NOMO-1 treated with DMSO at 0.1 percent for 48 hours (cell line): ENCODE results near the gene CD8B.

Source experiments
- DNase-seq: peaks from one replicate; lab custom pipeline; 2025; ENCODE audit not compliant: unreplicated experiment; lab: John Stamatoyannopoulos, UW

CD8B gene

DNA sequence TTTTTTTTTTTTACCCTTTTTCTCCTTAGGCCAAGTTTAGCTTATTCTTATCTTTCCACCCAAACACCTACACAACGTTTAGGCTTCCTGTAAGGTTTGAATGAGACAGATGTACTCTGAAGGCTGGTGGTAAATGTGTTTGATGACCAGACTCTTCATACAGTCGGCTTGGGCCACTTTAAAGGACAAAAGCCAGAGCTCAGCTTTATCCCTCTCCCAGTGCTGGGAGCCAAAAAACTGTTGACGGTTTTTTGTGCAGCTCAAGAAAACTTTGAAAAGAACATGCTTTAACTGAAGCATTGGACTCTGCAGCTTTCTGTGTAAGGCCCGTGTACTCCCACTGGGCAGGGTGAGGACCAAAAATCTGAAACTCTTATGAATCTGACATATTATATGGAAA, 86.3 kb downstream of the CD8B start:
- DNase-seq: no peak

DNA sequence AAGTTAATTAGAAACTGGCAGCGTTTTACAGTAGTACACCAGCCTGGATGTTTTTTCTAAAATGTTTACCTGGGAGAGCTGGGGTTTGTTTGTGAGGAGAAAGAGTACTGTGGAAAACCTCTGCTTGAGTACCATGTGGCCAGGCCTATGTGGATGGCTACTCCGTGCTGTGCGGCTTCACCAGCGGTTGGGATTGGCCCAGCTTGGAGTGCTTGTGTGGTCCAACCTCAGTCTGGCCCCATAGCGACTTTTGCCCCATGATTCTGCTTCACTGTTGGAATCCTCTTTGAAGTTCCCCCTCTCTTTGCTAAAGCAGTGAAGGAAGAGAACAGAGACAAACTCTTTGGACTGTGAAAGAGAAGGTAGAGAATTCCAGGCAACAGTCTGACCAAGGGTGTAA, 86.8 kb downstream of the CD8B start:
- no peak for DNase-seq

DNA sequence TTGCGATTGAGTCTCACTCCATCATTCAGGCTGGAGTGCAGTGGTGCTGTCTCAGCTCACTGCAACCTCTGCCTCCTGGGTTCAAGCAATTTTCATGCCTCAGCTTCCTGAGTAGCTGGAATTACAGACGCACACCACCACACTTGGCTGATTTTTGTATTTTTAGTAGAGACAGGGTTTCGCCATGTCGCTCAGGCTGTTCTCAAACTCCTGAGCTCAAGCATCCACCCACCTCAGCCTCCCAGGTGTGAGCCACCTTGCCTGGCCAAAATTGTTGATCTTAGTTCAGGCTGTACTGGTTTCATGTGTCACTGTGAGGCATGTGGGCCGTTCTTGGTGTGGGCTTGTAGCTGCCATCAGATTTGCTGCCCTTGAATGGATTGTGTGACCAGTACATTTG, 89.1 kb downstream of the CD8B start:
- DNase-seq: no peak

DNA sequence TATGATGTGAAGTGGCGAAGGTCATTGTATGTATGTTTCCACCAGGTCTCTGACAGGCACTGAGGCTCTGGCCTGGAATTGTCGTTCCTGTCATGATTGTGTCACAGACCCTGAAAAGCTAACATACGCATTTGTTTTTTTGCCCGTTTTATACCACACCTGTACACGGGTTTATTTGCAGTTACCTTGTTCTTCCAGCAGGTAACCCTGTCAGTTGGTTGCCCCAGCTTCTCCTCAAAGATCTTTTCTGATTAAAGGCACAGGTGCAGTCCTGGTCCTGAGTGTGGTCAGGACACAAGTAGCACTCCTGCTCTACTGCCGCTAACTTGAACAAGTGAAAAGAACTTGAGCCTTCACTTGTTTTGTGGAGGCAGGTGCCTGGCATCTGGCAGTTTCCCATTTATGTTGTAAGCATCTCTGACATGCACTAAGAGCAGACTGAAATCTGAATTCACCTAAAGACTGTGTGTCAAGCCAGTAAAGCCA, 90.8 kb downstream of the CD8B start:
- no peak for DNase-seq

DNA sequence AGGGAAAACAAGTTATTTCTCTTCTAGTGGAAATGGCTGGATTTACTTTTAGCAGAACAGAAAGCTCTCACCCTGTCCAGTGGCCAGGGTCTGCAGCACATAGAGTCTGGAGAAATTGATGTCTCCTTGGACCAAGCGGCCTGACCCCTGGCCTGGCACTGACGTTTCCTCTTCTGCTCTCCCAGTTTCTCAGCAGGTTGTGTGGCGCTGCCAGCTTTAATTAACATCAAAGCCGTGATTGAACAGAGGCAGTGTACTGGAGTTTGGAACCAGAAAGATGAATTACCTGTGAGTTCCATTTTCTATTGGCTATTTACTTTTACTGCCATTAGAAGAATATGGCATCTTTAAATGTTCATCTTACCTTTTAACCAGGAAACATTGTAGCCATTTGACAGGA, 91.8 kb downstream of the CD8B start:
- no peak for DNase-seq

DNA sequence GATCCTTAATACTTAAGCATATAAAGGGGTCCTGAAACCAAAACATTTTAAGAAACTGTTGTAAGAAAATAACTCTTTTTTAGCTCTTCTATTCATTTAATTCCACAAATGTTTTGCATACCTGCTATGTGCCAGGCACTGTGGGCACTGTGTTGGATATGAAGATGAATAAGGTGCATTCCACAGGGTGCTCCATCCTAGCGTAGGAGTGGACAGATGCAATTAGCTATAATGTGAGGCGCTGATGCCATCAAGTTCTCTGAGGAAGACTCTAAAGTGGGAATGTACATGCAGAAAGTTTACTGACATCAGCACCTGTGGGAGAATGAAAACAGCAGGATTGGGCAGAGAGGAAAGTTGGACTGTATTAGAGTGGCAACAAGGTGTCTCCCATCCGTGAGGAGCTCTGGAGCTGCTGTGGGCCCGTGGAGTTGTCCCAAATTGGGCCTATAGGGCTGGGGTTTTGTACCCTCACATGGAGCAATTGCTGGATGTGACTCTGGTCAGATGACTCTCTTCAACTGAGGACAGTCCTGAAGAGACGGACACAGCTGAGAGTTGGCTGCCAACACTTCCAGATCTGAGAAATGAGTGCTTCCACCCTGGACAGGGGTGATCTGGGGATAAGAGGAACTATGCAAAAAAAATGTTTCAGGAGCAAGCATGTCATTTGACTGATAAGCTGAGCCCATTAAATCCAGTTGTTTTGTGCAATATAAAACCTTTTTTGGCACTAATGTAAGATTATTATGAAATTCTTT, 93.3 kb downstream of the CD8B start:
- no peak for DNase-seq
